ENCODE data around the gene UTS2R. TPM values are rescaled to one million over a fixed set of nuclear protein-coding genes. Genes with fewer than 3 reads are reported as not detected.

The UTS2R gene
- polyA plus RNA-seq, 3 donors, result not detected

- Histone ChIP-seq H4K20me1 (ENCODE audit: insufficient read depth, low read length) (peaks cover 53% of the 10 kb centered on the region), H3K27ac (ENCODE audit: low read depth in 1 of 2, low read length in 2 of 2) (no peak overlapping the region), H3K9me3 (replicated peaks in 1 of 2; ENCODE audit: control insufficient read depth in 1 of 2, insufficient read depth in 1 of 2, low read length in 2 of 2) (no peaks in the 10 kb centered on the region), H3K27me3 (ENCODE audit: control insufficient read depth in 2 of 2, insufficient read depth in 2 of 2, low read length in 2 of 2) (no peaks in the 10 kb centered on the region), H2AFZ (ENCODE audit: insufficient read depth, low read depth, low read length, poor library complexity, severe bottlenecking) (no peak overlapping the region), H3K9ac (ENCODE audit: insufficient read depth, low read length, poor library complexity, severe bottlenecking) (no peak overlapping the region), H3K4me3 (replicated peaks in 1 of 3; ENCODE audit: low read depth in 2 of 3, low read length in 3 of 3) (no peak overlapping the region), H3K79me2 (ENCODE audit: insufficient read depth, low read length) (peaks cover 11% of the 10 kb centered on the region), H3K4me1 (ENCODE audit: control insufficient read depth in 1 of 2, insufficient read depth in 2 of 2, low read length in 2 of 2) (peaks cover 23 to 24% of the 10 kb centered on the region in 2 donors), H3K36me3 (replicated peaks in 1 of 2; ENCODE audit: control insufficient read depth in 1 of 2, insufficient read depth in 2 of 2, low read length in 2 of 2) (peaks cover 8 to 18% of the 10 kb centered on the region in 2 donors), H3K4me2 (replicated peaks; ENCODE audit: extremely low read depth, low read length, poor library complexity, severe bottlenecking) (no peak overlapping the region)
- no peak for DNase-seq
- no peak overlapping the region for H3K27ac Mint-ChIP-seq
- H3K4me3 Mint-ChIP-seq, result no peak overlapping the region
- no peaks in the 10 kb centered on the region for H3K9me3 Mint-ChIP-seq
- peaks cover 0 to 1% (median 1%) of the 10 kb centered on the region in 3 donors for H3K27me3 Mint-ChIP-seq (ENCODE audit: low read depth in 3 of 3)
- intact Hi-C loops (cut with micrococcal nuclease), result no loop called here
- H3K36me3 Mint-ChIP-seq, result peaks cover 28% of the 10 kb centered on the region in 2 donors
- no CpG with 5 or more reads among the region's 4 CpGs for WGBS (ENCODE audit: insufficient coverage)
- H3K4me1 Mint-ChIP-seq, result peaks cover 23% of the 10 kb centered on the region
- no peak for TF ChIP-seq CTCF (IDR thresholded peaks at IDR 0.05)
These were observed 44.7 kb downstream of the UTS2R start for GRCh38 chr17:82416264-82416663.

GRCh38 chr17:82416771-82417170, 45.2 kb downstream of the UTS2R start:
- Histone ChIP-seq H3K79me2 (ENCODE audit: insufficient read depth, low read length) (peaks cover 11% of the 10 kb centered on the region), H3K4me2 (replicated peaks; ENCODE audit: extremely low read depth, low read length, poor library complexity, severe bottlenecking) (no peak overlapping the region), H4K20me1 (ENCODE audit: insufficient read depth, low read length) (peaks cover 53% of the 10 kb centered on the region), H2AFZ (ENCODE audit: insufficient read depth, low read depth, low read length, poor library complexity, severe bottlenecking) (no peak overlapping the region), H3K27me3 (ENCODE audit: control insufficient read depth in 2 of 2, insufficient read depth in 2 of 2, low read length in 2 of 2) (no peaks in the 10 kb centered on the region), H3K36me3 (replicated peaks in 1 of 2; ENCODE audit: control insufficient read depth in 1 of 2, insufficient read depth in 2 of 2, low read length in 2 of 2) (peaks cover 11 to 18% of the 10 kb centered on the region in 2 donors), H3K4me3 (replicated peaks in 1 of 3; ENCODE audit: low read depth in 2 of 3, low read length in 3 of 3) (no peak overlapping the region), H3K9me3 (replicated peaks in 1 of 2; ENCODE audit: control insufficient read depth in 1 of 2, insufficient read depth in 1 of 2, low read length in 2 of 2) (no peaks in the 10 kb centered on the region), H3K9ac (ENCODE audit: insufficient read depth, low read length, poor library complexity, severe bottlenecking) (no peak overlapping the region), H3K4me1 (ENCODE audit: control insufficient read depth in 1 of 2, insufficient read depth in 2 of 2, low read length in 2 of 2) (peaks cover 23 to 24% of the 10 kb centered on the region in 2 donors), H3K27ac (ENCODE audit: low read depth in 1 of 2, low read length in 2 of 2) (no peak overlapping the region)
- peaks cover 23% of the 10 kb centered on the region for H3K4me1 Mint-ChIP-seq
- TF ChIP-seq CTCF (IDR thresholded peaks at IDR 0.05), result peak; percentile 15
- peaks cover 30 to 32% of the 10 kb centered on the region in 2 donors for H3K36me3 Mint-ChIP-seq
- 87% methylated on average over 3 of the region's 6 CpGs for WGBS (ENCODE audit: insufficient coverage)
- no peak for DNase-seq
- no peak overlapping the region for H3K4me3 Mint-ChIP-seq
- intact Hi-C loops (cut with micrococcal nuclease), result no loop called here
- H3K27me3 Mint-ChIP-seq (ENCODE audit: low read depth in 3 of 3), result peaks cover 0 to 1% (median 0%) of the 10 kb centered on the region in 3 donors
- H3K9me3 Mint-ChIP-seq, result no peaks in the 10 kb centered on the region
- no peak overlapping the region for H3K27ac Mint-ChIP-seq

Measured in CD14-positive monocyte (primary cell).